H1 (cell line): ENCODE results near the gene ITSN1. TPM values are rescaled to one million over a fixed set of nuclear protein-coding genes. Genes with fewer than 3 reads are reported as not detected.

ENCODE experiments used
- CTCF ChIA-PET: fragments of 300-600 bp; sonication (Branson Sonifier 250); formaldehyde crosslinking; loops from one replicate; lab custom pipeline; 2021; ENCODE audit not compliant: partially characterized antibody; lab: Charles Lee
- POLR2A ChIA-PET: fragments of 300-600 bp; sonication (Branson Sonifier 250); formaldehyde crosslinking; loops from one replicate; lab custom pipeline; 2021; ENCODE audit warnings: inconsistent platforms; ENCODE audit not compliant: partially characterized antibody; lab: Charles Lee
- DNase-seq, 2 experiments: peaks; one replicate each; pipeline versions ENCODE4 v3.0.0 to v3.0.0-alpha.2; 2010 to 2022; ENCODE audit warnings: low spot score in 2 of 2, low read depth in 1 of 2, mixed read lengths in 1 of 2
- FAIRE-seq: peaks from 2 replicates; lab custom pipeline; 2011; peaks lifted over from hg19 to GRCh38; lab: Jason Lieb, UNC
- H2AFZ ChIP-seq: 2 replicates; pipeline ENCODE4 v1.8.1; 2012; ENCODE audit warnings: low read length, inconsistent platforms
- H2AK5ac ChIP-seq: 2 replicates; pipeline ENCODE4 v1.6.1; 2013; ENCODE audit warnings: low read depth, low read length
- H2BK120ac ChIP-seq: replicated peaks from 2 replicates; pipeline ENCODE3; 2013; ENCODE audit warnings: low read depth, low read length, inconsistent platforms
- H2BK12ac ChIP-seq: 2 replicates; pipeline ENCODE4 v1.6.1; 2013; ENCODE audit warnings: low read depth, low read length
- H2BK15ac ChIP-seq: 2 replicates; pipeline ENCODE4 v1.6.1; 2013; ENCODE audit warnings: low read length
- H2BK20ac ChIP-seq: 2 replicates; pipeline ENCODE4 v1.6.1; 2013; ENCODE audit warnings: low read length
- H2BK5ac ChIP-seq: 2 replicates; pipeline ENCODE4 v1.6.1; 2013; ENCODE audit warnings: low read depth, low read length
- H3K14ac ChIP-seq: 2 replicates; pipeline ENCODE4 v1.6.1; 2013; ENCODE audit warnings: inconsistent platforms; ENCODE audit not compliant: insufficient read length
- H3K18ac ChIP-seq: 2 replicates; pipeline ENCODE4 v1.6.1; 2013; ENCODE audit warnings: low read length; ENCODE audit errors: extremely low read depth
- H3K23ac ChIP-seq: 2 replicates; pipeline ENCODE4 v1.6.1; 2013; ENCODE audit warnings: inconsistent platforms; ENCODE audit not compliant: insufficient read length
- H3K23me2 ChIP-seq: 2 replicates; pipeline ENCODE4 v1.6.1; 2013; ENCODE audit warnings: low read depth, low read length
- H3K27ac ChIP-seq: 2 replicates; pipeline ENCODE4 v1.6.1; 2011; ENCODE audit warnings: low read depth, low read length, inconsistent platforms
- H3K27me3 ChIP-seq, 4 experiments: replicated peaks in 1 of 4; 1 replicate in 1 of 4; 2 replicates in 3 of 4; pipeline versions ENCODE4 v1.6.1 to v1.8.1; 2011 to 2013; ENCODE audit warnings: low read length in 3 of 4, mild to moderate bottlenecking in 3 of 4, inconsistent platforms in 2 of 4, mixed read lengths in 2 of 4, moderate library complexity in 1 of 4; ENCODE audit not compliant: control insufficient read depth in 3 of 4, insufficient read depth in 3 of 4; ENCODE audit errors: extremely low read depth in 1 of 4
- H3K36me3 ChIP-seq, 4 experiments: 2 replicates each; pipeline versions ENCODE4 v1.6.1 to v1.8.1; 2011 to 2013; ENCODE audit warnings: mild to moderate bottlenecking in 4 of 4, low read length in 3 of 4, moderate library complexity in 2 of 4, control low read depth in 1 of 4, inconsistent platforms in 1 of 4; ENCODE audit not compliant: insufficient read depth in 4 of 4, control insufficient read depth in 2 of 4
- H3K4ac ChIP-seq: replicated peaks from 2 replicates; pipeline ENCODE3; 2013; ENCODE audit warnings: low read length, low read depth, mixed read lengths, inconsistent platforms; ENCODE audit not compliant: insufficient read length
- H3K4me1 ChIP-seq, 4 experiments: replicated peaks in 1 of 4; 1 replicate in 1 of 4; 2 replicates in 3 of 4; pipeline versions ENCODE4 v1.6.1 to v1.8.1; 2011 to 2013; ENCODE audit warnings: low read length in 3 of 4, inconsistent platforms in 2 of 4, mixed read lengths in 1 of 4; ENCODE audit not compliant: insufficient read depth in 4 of 4, control insufficient read depth in 3 of 4
- H3K4me2 ChIP-seq, 2 experiments: 2 replicates each; pipeline versions ENCODE4 v1.6.1 to v1.8.1; 2011 to 2013; ENCODE audit warnings: low read depth in 2 of 2, low read length in 2 of 2, control low read depth in 1 of 2, inconsistent platforms in 1 of 2, mild to moderate bottlenecking in 1 of 2; ENCODE audit not compliant: insufficient read depth in 1 of 2
- H3K4me3 ChIP-seq, 4 experiments: fragments of 200-600, 300-600 bp in 1 of 4; sonication (generic), shearing (Covaris generic), sonication (Bioruptor Twin) in 1 of 4; 2 replicates each; pipeline versions ENCODE4 v1.5.1 to v1.8.1; 2011 to 2016; ENCODE audit warnings: low read length in 4 of 4, low read depth in 3 of 4, control low read depth in 2 of 4, inconsistent platforms in 2 of 4, mild to moderate bottlenecking in 2 of 4, mixed read lengths in 1 of 4, moderate library complexity in 1 of 4; ENCODE audit not compliant: insufficient read depth in 2 of 4; ENCODE audit errors: extremely low read depth in 1 of 4
- H3K56ac ChIP-seq: replicated peaks from 2 replicates; pipeline ENCODE3; 2013; ENCODE audit warnings: low read depth, mild to moderate bottlenecking, mixed read lengths, low read length, inconsistent platforms; ENCODE audit not compliant: insufficient read length
- H3K79me1 ChIP-seq: 2 replicates; pipeline ENCODE4 v1.6.1; 2013; ENCODE audit warnings: low read depth, low read length, control low read depth
- H3K79me2 ChIP-seq, 2 experiments: 2 replicates each; pipeline versions ENCODE4 v1.6.1 to v1.8.1; 2012 to 2013; ENCODE audit warnings: low read length in 2 of 2, mild to moderate bottlenecking in 2 of 2, inconsistent platforms in 1 of 2; ENCODE audit not compliant: insufficient read depth in 2 of 2, control insufficient read depth in 1 of 2
- H3K9ac ChIP-seq, 4 experiments: replicated peaks in 1 of 4; 1 replicate in 1 of 4; 2 replicates in 3 of 4; pipeline versions ENCODE4 v1.6.1 to v1.8.1; 2011 to 2013; ENCODE audit warnings: low read depth in 3 of 4, low read length in 3 of 4, control low read depth in 2 of 4, mild to moderate bottlenecking in 2 of 4, moderate library complexity in 2 of 4, inconsistent platforms in 1 of 4; ENCODE audit errors: extremely low read depth in 1 of 4
- H3K9me3 ChIP-seq, 2 experiments: 2 replicates each; pipeline versions ENCODE4 v1.6.1 to v1.8.1; 2012 to 2013; ENCODE audit warnings: mild to moderate bottlenecking in 2 of 2, moderate library complexity in 2 of 2, control low read depth in 1 of 2, inconsistent platforms in 1 of 2, low read depth in 1 of 2, low read length in 1 of 2, mixed read lengths in 1 of 2; ENCODE audit not compliant: insufficient read depth in 2 of 2
- H4K20me1 ChIP-seq, 2 experiments: replicated peaks in 1 of 2; 2 replicates each; pipeline versions ENCODE3 to v1.8.1; 2011 to 2013; ENCODE audit warnings: inconsistent platforms in 2 of 2, low read length in 2 of 2, mild to moderate bottlenecking in 1 of 2; ENCODE audit not compliant: insufficient read depth in 2 of 2, control insufficient read depth in 1 of 2
- H4K5ac ChIP-seq: 2 replicates; pipeline ENCODE4 v1.6.1; 2013; ENCODE audit warnings: low read length, low read depth, mixed read lengths, inconsistent platforms; ENCODE audit not compliant: insufficient read length
- H4K8ac ChIP-seq: 2 replicates; pipeline ENCODE4 v1.8.0; 2013; ENCODE audit warnings: mild to moderate bottlenecking, moderate library complexity, low read length, inconsistent platforms; ENCODE audit not compliant: insufficient read depth; ENCODE audit errors: extremely low read depth
- H4K91ac ChIP-seq: replicated peaks from 2 replicates; pipeline ENCODE3; 2013; ENCODE audit warnings: low read length, mixed read lengths, inconsistent platforms; ENCODE audit not compliant: insufficient read length
- BCL11A ChIP-seq, 2 experiments: IDR thresholded peaks; one replicate each; pipeline ENCODE4 v1.6.1; 2011; ENCODE audit warnings: low read depth in 2 of 2, low read length in 2 of 2, mild to moderate bottlenecking in 2 of 2
- EGR1 ChIP-seq: IDR thresholded peaks from 2 replicates; pipeline ENCODE4 v1.6.1; 2011; ENCODE audit warnings: low read depth, low read length, borderline replicate concordance
- NANOG ChIP-seq: IDR thresholded peaks from 2 replicates; pipeline ENCODE4 v1.6.1; 2011; ENCODE audit warnings: low read length, low read depth, mild to moderate bottlenecking, inconsistent platforms; ENCODE audit not compliant: insufficient read depth, poor library complexity, severe bottlenecking
- NRF1 ChIP-seq: IDR thresholded peaks from 2 replicates; pipeline ENCODE4 v1.6.1; 2011; ENCODE audit warnings: mild to moderate bottlenecking, low read depth, low read length, improper control_type of control experiment
- RNF2 ChIP-seq: fragments of 200-900, 300-1000 bp; sonication (generic); IDR thresholded peaks from 2 replicates; pipeline ENCODE4 v1.7.1; 2016; ENCODE audit warnings: borderline replicate concordance, low read depth, mild to moderate bottlenecking, antibody characterized with exemption, low read length; ENCODE audit not compliant: poor library complexity, severe bottlenecking; ENCODE audit errors: missing control alignments
- SAP30 ChIP-seq: fragments of 300-600 bp; sonication (generic); IDR thresholded peaks from 2 replicates; pipeline ENCODE4 v1.7.1; 2012; ENCODE audit warnings: low read length, moderate library complexity, mild to moderate bottlenecking, inconsistent platforms; ENCODE audit not compliant: insufficient read depth, insufficient replicate concordance
- SP2 ChIP-seq: IDR thresholded peaks from 2 replicates; pipeline ENCODE4 v1.6.1; 2012; ENCODE audit warnings: mild to moderate bottlenecking, low read length, inconsistent platforms
- polyA plus RNA-seq, 7 experiments: library from polyadenylated mRNA; depleted of rRNA in 3 of 7; stranded (reverse) in 5 of 7; unstranded in 2 of 7; fragments of >200 nt in 5 of 7; fragments of 200-250 nt in 2 of 7; gene quantifications; 1 replicate in 5 of 7; 2 replicates in 1 of 7; 4 replicates in 1 of 7; pipeline versions ENCODE4 v1.2.1 to v1.2.3, GENCODE V29; 2011 to 2013; ENCODE audit warnings: missing spikeins in 2 of 7, mixed read lengths in 2 of 7
- total RNA-seq: library from RNA; stranded (reverse); fragmentation: NEBNext Ultra II Directional; extraction: Animal tissue kit (Norgen Biotek cat#: 25700); gene quantifications from 2 replicates; pipeline ENCODE4 v1.2.1, GENCODE V29; 2021

Gene ITSN1
- total and polyA plus RNA-seq, 2 of the 8 experiments (the other 6 are each of a cell fraction or from before 2014, with no cell fraction given), result 60.8 to 78.1 TPM

DNA sequence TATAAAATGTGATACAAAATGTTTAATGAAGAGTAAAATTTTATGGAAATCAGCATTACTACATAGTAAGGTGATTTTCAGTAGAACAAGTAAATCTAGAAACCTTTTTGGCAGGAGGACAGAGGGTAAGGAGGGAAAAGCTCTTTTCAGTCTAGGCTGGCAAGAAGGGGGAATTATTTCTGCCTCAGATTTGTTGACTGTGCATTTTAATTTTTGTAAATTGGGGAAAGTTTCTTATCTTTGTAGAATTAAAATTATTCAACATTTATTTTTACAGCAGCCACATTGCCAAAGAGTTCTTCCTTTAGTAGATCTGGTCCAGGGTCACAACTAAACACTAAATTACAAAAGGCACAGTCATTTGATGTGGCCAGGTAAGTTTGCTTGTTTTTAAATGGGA lies 109.2 kb downstream of the ITSN1 start:
- CTCF ChIA-PET, result no interaction called here
- Histone ChIP-seq H3K27me3 (no peaks in the 10 kb centered on the region), H3K4me1 (no peaks in the 10 kb centered on the region), H3K4me2 (no peak overlapping the region), H4K91ac (no peak overlapping the region), H4K5ac (no peak overlapping the region), H3K9ac (no peak overlapping the region), H2AK5ac (no peak overlapping the region), H3K18ac (no peak overlapping the region), H2BK20ac (no peak overlapping the region), H3K4me3 (no peak overlapping the region), H3K56ac (no peak overlapping the region), H3K79me1 (no peaks in the 10 kb centered on the region), H2BK5ac (no peak overlapping the region), H4K8ac (no peak overlapping the region), H3K27ac (no peak overlapping the region), H2BK120ac (no peak overlapping the region), H2BK12ac (no peak overlapping the region), H2BK15ac (no peak overlapping the region), H3K9me3 (peaks cover 0 to 3% of the 10 kb centered on the region in 2 experiments; a peak in 2 of 4 replicates), H3K23me2 (no peaks in the 10 kb centered on the region), H3K36me3 (peaks cover 2 to 21% (median 8%) of the 10 kb centered on the region in 4 experiments; a peak in 5 of 8 replicates), H4K20me1 (peaks cover 2 to 4% of the 10 kb centered on the region in 2 experiments), H3K4ac (no peak overlapping the region), H3K79me2 (no peaks in the 10 kb centered on the region), H2AFZ (no peak overlapping the region), H3K14ac (no peak overlapping the region), H3K23ac (no peak overlapping the region)
- FAIRE-seq (no peak), DNase-seq (no peak)
- no peak for TF ChIP-seq RNF2
- TF ChIP-seq SP2, result no peak
- no peak for TF ChIP-seq NANOG
- no peak for TF ChIP-seq BCL11A (IDR thresholded peaks at IDR 0.05; ENCODE audit: low read depth in 2 of 2, low read length in 2 of 2)
- TF ChIP-seq SAP30, result no peak
- TF ChIP-seq EGR1, result no peak
- no peak for TF ChIP-seq NRF1
- POLR2A ChIA-PET, result no interaction called here
